Measurements from ENCODE around the gene TTF1.

TTF1 gene

GRCh38 chr9:132406554-132407122 lies at the start of gene TTF1:
Gene TTF1 (minus strand): TSS chr9:132406840. CDS start chr9:132402821, 4,019 bp downstream.
- Histone ChIP-seq H3K4me3 (peak within 1 kb of the TSS; percentile 53 to 81 (median 74)), H3K27ac (peak within 1 kb of the TSS in 19 of 21 experiments; percentile 3 to 79 (median 63))

- no peak overlapping the region for H3K27ac ChIP-seq
- H3K4me3 ChIP-seq, result no peak overlapping the region
Observed at GRCh38 chr9:132456241-132456640, 49.6 kb upstream of the TTF1 start.

GRCh38 chr9:132451276-132451675 lies 44.6 kb upstream of the TTF1 start:
- Histone ChIP-seq H3K4me3 (no peak overlapping the region), H3K27ac (no peak overlapping the region)

GRCh38 chr9:132447902-132448301 lies 41.3 kb upstream of the TTF1 start:
- no peak overlapping the region for H3K4me3 ChIP-seq
- no peak overlapping the region for H3K27ac ChIP-seq

- Histone ChIP-seq H3K27ac (no peak overlapping the region), H3K4me3 (no peak overlapping the region)
Observed at GRCh38 chr9:132447346-132447745, 40.7 kb upstream of the TTF1 start.

GRCh38 chr9:132446887-132447286 lies 40.2 kb upstream of the TTF1 start:
- no peak overlapping the region for H3K4me3 ChIP-seq

GRCh38 chr9:132443951-132444607 lies 37.4 kb upstream of the TTF1 start:
- Histone ChIP-seq H3K4me3 (no peak overlapping the region), H3K27ac (no peak overlapping the region)

More at GRCh38 chr9:132446887-132447286, 40.2 kb upstream of the TTF1 start:
- H3K27ac ChIP-seq, result no peak overlapping the region

- H3K4me3 ChIP-seq, result no peak overlapping the region
- no peak overlapping the region for H3K27ac ChIP-seq
Observed at GRCh38 chr9:132441404-132441803, 34.8 kb upstream of the TTF1 start.

GRCh38 chr9:132440735-132441134 lies 34.1 kb upstream of the TTF1 start:
- H3K27ac ChIP-seq, result no peak overlapping the region
- H3K4me3 ChIP-seq, result no peak overlapping the region

- Histone ChIP-seq H3K27ac (no peak overlapping the region), H3K4me3 (no peak overlapping the region)
Observed at GRCh38 chr9:132439153-132439552, 32.5 kb upstream of the TTF1 start.

- H3K4me3 ChIP-seq, result no peak overlapping the region
- H3K27ac ChIP-seq, result no peak overlapping the region
Observed at GRCh38 chr9:132434881-132435280, 28.2 kb upstream of the TTF1 start.

- H3K4me3 ChIP-seq, result no peak overlapping the region
- H3K27ac ChIP-seq, result no peak overlapping the region
Observed at GRCh38 chr9:132430998-132431397, 24.4 kb upstream of the TTF1 start.

GRCh38 chr9:132426639-132427414 lies 20.2 kb upstream of the TTF1 start:
- Histone ChIP-seq H3K27ac (no peak overlapping the region), H3K4me3 (no peak overlapping the region)

GRCh38 chr9:132425675-132426062 lies 19.0 kb upstream of the TTF1 start:
- Histone ChIP-seq H3K27ac (no peak overlapping the region), H3K4me3 (no peak overlapping the region)

GRCh38 chr9:132424857-132425674 lies 18.4 kb upstream of the TTF1 start:
- Histone ChIP-seq H3K27ac (no peak overlapping the region), H3K4me3 (no peak overlapping the region)

- no peak overlapping the region for H3K27ac ChIP-seq
- H3K4me3 ChIP-seq, result no peak overlapping the region
Observed at GRCh38 chr9:132423503-132423902, 16.9 kb upstream of the TTF1 start.

GRCh38 chr9:132422574-132422973 lies 15.9 kb upstream of the TTF1 start:
- H3K4me3 ChIP-seq, result no peak overlapping the region

GRCh38 chr9:132418726-132419363 lies 12.2 kb upstream of the TTF1 start:
- Histone ChIP-seq H3K27ac (no peak overlapping the region), H3K4me3 (no peak overlapping the region)

More at GRCh38 chr9:132422574-132422973, 15.9 kb upstream of the TTF1 start:
- no peak overlapping the region for H3K27ac ChIP-seq

GRCh38 chr9:132415181-132415580 lies 8.5 kb upstream of the TTF1 start:
- no peak overlapping the region for H3K27ac ChIP-seq
- no peak overlapping the region for H3K4me3 ChIP-seq

GRCh38 chr9:132414731-132415130 lies 8.1 kb upstream of the TTF1 start:
- H3K27ac ChIP-seq, result no peak overlapping the region

More at GRCh38 chr9:132414731-132415130, 8.1 kb upstream of the TTF1 start:
- no peak overlapping the region for H3K4me3 ChIP-seq
